Fibroblast of skin of right quadriceps (primary cell): ENCODE measurements around the gene THBD.
A peak's percentile ranks its signal among the peaks of the same experiment; 100 is the strongest.
"Not testable (repeated sequence)": the region's sequence is repeated elsewhere in the genome, so short reads cannot be mapped to it uniquely, and the experiment has no call there.

Source experiments
- DNase-seq: peaks from one replicate; pipeline ENCODE4 v3.0.0-alpha.2; 2013

THBD gene

DNA sequence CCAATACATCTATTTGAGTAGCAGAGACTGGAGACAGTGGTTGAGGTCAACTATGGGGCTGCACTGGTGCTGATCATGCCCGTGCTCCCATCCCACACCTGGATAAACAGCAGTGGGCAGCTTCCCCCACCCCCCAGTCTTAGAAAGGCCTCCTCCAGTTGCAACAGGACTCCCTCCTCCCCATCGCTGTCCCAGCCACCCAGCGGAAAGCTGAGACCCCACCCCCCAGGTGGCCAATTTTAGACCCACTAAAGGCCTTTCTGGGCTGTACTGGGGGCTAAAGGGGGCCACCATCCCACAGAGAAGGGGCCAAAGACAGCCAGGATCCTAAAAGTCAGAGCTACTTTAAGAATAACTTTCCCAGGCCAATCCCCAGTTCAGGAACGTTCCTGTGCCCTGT is 15.6 kb downstream of the THBD start:
- DNase-seq, result no peak

DNA sequence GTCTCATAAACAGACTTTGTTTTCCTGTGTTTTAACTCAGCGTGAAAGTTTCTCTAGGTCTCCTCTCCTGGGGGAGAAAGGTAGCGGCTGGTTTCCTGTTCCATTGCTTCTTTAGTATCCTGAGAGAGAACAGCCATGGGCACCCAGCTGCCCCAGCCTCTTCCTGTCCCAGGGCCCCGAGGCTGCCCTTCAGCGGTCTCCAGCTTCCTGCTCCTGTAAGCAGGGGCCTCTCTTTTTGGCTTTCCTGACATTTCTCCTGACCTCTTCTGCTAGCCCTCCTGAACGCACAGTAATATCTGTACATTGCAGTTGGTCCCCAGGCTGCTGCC is 16.8 kb downstream of the THBD start:
- DNase-seq, result no peak

DNA sequence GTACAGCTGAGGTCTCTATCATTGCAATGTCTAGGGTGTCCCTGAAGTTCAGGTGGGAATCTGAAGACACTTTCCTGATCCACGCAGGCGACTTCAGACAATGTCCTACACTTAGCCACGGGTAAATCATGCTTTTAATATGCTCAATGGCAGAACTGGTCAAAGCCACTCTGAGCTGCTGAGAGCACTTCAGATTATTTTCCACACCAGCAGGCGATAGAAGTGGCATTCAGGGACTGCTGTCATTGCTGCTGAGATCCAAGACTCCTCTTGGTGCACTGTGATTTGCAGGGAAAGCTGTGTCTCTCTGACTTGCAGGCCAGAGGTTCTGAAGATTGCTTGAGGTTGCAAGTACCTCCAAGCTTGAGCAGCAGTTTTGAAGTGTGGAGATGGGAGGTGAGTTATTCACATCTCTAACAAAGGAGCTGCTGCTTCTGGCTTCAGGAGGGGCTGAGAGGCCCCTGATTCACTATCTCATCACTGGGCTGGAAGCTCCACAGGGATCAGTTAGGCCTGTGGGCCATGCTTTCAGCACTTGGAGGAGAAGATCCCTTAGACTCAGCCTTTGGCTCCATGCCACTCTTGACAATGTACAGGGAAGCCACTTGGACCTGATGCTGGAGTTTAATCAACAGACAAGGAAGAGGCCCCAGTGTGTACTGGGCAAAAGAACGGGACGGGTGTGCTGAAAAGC is 17.3 kb downstream of the THBD start:
- DNase-seq, result no peak

DNA sequence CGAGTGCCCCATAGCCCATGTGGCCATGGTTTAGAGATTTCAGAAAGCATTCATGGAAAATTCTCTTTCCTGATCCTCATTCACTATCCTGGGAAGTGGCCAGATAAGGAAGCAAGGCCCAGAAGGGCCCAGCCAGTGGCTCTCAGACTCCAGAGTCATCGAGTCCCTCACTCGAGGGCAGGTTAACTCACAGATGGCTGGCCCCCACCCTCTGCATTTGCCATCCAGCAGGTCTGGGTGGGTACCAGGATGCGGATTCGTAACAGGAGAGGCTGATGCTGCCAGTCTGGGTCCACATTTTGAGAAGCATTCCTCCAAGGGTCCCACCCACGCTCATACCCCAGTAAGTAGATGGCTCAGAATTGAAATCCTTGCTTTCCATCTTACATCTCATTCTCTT is 18.1 kb downstream of the THBD start:
- DNase-seq, result no peak

DNA sequence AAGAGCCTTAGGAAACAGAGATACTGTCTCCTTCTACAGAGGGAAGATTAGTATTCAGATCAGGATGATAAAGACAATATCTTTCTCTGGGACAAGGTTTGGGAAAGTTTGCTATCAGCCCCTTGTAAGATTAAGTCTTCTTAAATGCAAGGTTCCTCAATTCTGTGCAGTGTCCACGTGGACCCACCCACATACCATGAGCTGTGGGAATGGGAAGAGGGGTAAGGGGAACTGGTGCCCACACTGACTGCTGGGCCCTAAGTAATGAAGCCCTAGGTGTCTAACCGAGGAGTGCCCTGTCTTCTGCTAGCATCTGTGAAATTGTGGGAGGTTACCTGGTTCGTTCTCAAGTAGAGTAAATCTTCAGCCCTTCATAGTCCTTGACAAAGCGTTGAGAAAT is 20.1 kb downstream of the THBD start:
- DNase-seq, result no peak

DNA sequence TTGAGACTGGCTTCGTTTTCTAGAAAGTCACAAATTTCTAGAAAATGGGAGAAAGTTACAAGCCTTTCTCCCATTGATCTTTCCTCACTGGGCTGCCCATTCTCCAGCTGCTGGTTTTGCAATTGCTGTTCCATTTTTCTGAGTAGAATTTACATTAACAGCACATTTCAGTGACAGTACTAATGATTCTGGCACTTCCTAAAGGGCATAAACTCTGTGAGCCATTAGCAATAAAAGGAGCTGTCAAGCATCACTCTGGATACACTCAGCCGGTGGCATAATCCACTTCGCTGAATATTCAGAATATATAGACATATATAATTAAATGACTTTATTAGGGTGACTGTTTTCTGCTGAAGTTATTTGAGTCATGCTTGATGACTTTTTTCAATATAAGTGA is 21.1 kb downstream of the THBD start:
- DNase-seq, result no peak

DNA sequence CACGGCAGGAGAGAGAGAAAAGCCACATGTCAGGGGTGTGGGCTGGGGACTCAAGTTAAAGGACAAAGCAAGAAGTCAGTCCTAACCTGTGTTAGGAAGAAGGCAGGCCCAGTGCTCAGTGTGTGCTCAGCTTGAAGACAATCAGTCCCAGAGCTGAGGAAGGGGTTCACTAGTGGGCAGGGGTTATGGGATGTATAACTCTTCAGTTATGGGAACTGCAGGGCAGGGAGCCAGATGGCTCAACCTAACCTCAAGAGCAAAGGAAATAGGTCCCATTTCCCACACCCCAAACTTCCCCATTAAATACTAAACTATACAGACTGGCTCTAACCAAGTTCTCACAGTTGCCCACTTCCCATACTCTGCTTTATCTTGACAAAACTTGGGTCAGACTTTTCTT is 21.8 kb downstream of the THBD start:
- no peak for DNase-seq

DNA sequence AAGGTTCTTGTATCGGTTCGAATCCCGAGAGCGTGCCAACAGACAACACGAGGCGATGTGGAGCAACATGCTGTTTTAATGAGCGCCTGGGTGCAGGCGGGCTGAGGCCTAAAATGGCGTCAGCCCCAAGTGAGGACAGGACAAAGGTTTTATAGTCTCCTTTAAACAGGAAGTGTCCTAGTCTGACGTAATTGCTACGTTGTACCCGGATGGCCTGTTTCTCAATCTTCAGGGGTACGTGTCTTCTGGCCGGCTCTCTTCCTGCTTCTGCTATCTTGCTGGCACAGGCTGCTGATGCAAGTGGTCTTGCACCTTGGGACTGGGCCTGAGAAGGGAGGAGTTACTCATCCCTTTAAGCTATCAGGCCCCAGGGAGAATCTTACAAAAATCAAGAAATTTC is 24.0 kb downstream of the THBD start:
- not testable (repeated sequence) for DNase-seq

DNA sequence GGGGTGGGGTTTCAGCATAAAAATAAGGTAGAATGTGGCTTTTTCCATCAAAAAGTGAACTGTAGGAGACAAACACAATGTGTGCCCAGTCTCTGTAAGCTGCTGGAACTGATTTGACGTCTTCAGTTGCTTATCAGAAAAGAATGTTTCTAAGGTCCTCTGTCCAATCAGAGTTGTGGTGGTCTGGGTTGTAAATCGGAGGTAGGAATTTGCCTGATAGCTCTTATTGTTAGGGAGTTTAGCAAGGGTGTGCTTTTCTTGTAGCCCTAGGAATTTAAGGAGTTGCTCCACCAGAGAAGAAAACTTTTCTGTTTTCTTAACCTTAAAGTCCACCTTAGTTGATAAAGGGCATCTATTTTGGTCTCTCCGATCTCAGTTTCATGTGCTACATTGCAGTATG is 24.8 kb downstream of the THBD start:
- peak; percentile 19 for DNase-seq

DNA sequence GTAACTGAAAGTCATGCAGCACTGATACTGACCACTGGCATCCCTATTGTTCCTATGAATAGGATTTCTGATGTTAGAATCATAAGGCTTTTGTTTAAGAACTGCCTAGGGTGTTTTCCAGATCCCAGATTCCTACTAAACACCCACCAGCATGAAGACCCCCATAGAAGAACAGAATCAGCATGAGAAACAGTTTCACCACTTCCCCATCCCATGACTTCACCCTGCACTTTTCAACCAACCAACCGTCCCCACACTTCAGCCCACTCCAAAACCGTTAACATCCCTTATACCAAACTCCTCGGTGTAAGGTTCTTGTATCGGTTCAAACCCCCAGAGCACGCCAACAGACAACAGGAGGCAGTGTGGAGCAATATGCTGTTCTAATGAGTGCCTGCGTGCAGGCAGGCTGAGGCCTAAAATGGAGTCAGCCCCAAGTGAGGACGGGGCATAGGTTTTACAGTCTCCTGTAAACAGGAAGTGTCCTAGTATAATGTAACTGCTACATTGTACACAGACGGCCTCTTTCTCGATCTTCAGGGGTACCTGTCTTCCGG is 25.8 kb downstream of the THBD start:
- DNase-seq, result no peak

DNA sequence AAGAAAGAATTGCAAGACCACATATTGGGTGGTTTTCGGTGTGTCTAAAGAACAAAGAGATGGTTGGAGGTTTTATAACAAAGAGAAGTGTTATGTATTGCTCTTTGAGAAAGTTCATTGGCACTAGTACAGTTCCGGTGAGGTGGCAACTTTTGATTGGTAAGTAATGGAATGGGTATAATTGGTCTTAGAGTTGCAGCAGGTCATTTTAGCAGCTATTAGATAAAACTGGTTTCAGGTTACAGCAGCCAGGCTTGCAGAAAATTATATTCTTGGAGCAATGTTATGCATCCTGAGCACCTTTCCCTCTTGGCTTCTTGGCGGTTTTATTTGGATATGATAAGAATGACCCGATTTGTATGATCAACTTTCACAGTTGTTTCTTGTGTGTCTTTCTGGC is 26.6 kb downstream of the THBD start:
- no peak for DNase-seq

DNA sequence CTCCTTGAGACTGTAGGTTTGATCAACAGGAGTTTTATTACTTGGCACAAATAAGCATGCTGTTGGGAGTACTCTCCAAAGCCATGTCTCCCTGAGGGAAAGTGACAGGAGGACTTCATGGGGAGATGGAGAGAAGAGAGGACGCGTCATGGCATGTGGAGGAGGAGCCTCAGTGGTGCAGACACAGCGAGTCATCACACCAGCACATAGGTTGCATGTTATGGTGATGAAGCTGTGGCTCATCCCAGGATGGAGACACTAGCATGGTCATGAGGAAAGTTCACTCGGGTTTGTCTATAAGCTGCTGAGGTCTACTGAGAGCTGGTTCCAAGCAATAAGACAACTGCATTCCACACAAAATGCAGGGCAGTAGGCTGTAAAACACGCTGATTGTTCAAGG is 27.5 kb downstream of the THBD start:
- peak; percentile 50 for DNase-seq

DNA sequence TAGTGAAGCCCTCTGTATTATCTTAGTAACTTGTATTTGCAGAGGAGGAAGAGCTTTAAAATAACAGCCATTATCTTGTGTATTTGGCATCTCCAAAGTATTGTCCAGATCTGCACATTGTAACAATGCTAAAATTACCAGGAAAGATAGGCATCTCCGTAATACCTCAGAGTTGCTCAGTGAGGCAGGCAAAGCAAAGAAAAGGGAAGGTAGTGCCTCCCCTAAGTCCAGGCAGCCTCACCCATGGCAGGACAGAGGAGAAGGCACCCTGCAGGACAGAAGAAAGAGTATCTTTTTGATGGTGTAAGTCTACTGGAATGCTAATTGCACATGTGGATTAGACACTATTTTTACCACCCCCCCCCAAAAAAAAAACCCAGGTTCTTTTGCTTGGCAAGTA is 27.9 kb downstream of the THBD start:
- DNase-seq, result no peak

DNA sequence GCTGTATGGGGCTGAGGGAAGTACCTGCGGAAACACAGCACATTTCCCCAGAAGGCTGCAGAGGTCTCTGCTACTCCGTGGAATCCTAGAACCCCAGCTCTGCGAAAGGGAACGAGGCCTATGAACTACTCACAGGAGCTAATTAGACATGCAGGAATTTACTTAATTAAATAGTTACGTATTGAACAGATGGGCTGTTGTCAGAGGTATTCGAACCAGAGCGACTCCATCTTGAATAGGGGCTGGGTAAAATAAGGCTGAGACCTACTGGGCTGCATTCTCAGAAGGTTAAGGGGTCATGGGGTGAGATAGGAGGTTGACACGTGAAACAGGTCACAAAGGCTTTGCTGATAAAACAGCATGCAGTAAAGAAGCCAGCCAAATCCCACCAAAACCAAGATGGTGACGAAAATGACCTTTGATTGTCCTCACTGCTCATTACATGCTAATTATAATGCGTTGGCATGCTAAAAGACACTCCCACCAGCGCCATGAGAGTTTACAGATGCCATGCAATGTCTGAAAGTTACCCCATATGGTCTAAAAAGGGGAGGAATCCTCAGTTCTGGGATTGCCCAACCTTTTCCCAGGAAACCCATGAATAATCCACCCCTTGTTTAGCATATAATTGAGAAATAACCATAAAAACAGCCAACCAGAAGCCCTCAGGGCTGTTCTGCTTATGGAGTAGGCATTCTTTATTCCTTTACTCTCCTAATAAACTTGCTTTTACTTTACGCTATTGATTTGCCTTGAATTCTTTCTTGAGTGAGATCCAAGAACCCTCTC is 29.0 kb downstream of the THBD start:
- DNase-seq, result no peak

DNA sequence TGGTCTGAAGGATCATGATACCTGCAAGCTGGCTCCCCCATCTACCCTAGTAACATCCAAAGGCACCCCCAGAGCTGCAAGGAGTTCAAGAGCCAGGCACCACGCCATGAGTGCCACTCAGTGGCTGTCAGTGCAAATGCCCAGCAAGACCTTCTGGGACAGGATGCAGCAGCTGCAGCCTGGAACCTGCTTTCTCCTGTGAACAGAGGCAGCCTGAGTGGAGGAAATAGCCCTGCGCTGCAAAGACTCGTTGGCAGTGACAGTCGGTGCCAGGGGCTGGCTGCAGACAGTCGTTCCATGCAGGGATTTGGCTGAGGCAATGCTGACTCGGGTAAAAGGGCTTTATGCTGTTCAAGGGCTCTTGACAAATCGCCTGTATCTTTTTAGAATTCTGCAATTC is 30.1 kb downstream of the THBD start:
- DNase-seq, result no peak

DNA sequence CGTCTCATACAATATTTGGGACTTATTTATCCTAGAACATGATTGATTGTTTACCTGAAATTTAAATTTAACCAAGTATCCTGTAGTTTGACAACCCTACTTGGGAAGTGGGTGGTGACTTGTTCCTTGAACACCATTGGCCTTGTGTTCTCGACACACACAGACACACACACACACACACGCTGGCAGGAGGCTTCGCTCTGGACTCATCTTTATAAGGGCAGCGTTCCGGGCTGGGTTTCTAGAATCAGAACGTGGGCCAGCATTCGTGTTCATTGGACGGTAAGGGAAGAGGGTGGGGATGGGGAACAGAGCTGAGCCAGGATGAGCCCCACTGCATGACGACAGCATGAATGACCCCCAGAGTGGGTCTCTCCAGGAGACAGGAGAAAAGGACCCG is 30.5 kb downstream of the THBD start:
- no peak for DNase-seq

DNA sequence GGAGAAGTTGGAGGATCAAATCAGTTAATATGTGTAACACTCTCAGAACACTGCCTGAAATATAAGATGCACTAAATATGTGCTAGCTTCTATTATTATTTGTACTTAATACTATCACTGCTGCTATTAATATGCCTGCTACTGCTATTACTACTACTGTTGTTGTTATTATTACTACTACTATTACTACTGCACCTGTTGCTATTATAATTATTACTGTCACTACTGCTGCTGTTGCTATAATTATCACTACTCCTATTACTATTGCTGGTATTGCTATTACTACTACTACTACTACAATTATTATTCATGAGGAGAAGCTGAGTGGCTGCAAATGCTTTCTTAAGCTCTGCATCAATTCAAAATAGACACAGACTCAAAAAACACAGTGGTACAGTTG is 31.0 kb downstream of the THBD start:
- DNase-seq, result no peak

DNA sequence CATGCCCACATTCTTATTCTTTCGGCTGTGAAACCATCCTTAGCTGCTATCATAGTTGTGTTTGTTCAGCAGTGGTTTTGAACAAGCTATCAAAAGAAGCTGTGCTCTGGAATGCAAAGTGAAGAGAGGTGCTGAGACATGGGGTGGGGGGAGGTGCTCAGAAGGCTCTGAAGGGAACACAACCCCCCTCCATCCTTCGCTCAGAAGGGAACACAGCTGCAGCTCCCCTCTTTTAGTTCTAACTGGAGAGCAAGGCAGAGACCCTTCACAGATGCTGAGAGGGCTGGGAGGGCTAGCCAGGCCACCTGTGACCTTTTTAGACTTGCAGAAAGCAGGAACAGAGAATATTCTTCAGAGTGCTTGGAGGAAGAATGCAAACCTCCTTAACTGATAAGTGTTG is 32.0 kb downstream of the THBD start:
- DNase-seq, result no peak

DNA sequence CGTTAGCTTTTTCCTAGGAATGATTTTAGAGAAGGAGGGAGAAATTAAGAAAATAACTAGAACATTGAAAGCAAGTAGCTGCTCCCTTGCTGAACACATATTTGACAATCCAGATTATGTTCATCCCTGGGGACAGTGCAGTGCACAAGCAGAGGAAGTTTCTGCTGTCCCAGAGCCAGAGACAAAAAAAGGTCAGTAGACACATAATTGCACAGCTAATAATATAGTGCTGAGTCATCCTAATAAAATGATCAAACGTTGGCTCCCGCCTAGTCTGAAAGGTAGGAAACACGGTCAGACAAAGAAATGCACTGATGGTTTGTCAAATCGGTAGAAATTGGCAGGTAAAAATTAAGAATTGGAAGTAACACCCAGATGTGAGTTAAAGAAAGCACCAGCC is 36.0 kb downstream of the THBD start:
- no peak for DNase-seq

DNA sequence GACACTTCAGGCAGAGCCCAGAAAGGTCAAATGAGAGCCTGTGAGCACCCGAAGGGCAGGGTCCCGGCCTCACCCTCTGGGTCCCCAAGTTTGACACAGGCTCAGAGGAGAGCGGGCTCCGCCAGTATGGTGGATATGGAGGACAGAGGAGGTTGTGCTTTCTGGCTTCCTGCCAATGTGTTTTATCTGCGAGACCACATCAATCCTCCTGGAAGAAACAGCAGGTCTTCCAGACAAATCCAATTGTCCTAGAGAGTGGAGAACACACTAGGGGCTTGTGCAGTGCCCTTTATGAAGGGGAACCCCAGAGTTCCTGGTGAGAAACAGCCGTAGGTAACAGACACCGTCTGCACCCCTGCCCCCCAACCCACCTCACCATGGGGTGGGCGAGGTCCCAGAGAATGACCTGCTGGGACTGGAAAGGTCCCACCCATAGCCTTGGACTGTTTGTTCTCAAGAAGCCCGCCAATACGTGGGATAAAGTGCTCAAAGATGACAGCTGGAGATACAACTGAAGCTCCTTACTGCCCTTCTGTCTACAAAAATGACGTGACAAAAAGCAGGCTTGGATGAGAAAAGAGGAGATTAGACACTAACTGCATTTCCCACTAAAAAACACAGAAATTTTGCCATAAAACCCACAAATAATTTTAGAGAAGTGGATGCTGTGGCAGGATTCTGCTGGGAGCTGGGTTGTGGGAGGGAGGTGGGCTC is 38.3 kb downstream of the THBD start:
- DNase-seq, result no peak

DNA sequence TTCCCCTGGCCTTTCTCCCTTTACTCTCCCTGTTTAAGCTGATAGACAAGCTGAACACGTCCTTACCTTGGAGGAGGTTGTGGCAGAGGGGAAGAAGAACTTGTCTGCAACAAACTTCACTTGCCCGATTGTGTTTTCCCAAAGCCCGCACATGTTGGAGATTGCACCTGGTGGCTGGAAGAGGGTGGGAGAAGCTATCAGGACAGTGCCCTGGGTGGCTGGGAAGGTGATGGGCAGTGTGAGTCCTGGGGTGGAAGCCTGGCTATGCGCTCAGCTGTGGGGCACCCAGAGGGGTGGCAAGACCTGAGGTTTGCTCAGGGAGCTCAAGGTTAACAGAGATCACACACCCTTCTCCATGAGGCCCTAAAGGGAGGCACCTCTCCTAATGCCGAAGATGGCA is 39.4 kb downstream of the THBD start:
- DNase-seq, result no peak

DNA sequence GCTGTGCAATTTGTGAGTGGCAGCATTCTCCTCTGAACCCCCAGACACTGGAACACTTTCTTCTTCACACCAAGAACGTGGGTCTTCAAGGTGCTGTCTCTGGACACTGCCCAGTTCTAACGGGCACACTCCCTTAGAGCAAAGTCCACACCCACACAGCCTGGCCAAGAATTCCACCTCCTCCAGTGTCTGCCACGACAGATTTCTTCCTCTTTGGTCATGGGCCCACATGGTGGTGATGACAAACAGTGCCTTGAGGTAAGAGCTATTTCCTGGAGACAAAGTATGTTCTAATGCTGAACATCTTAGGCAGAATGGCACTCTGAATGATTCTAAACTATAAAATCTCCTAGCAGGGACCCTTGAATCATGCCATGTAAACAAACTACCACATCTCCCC is 39.8 kb downstream of the THBD start:
- DNase-seq, result no peak

DNA sequence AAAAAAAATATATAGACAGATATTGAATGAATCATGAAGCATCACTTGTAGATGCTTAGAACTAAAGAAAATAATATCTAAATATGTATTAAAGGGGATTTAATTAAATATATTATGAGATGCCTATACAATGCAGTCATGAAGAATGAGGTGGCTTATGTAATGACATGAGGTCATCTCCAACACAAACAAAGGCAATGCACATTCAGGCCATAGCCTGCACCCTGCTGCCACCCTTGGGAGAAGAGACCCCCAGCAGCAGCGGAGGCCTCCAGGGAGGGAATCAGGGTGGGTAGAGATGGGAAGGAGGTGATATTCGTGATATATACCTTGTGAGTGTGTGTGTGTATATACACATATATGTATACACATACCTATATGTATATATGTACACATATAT is 40.8 kb downstream of the THBD start:
- DNase-seq, result no peak
